ENCODE results near the gene ATR. TPM values are rescaled to one million over a fixed set of nuclear protein-coding genes. Genes with fewer than 3 reads are reported as not detected.
"Not testable (repeated sequence)": the region's sequence is repeated elsewhere in the genome, so short reads cannot be mapped to it uniquely, and the experiment has no call there.

ATR gene
- total RNA-seq, 4 donors from 2014 or later = 8.9 to 21.9 (median 10.0) TPM

GRCh38 chr3:142613491-142613890 is 35.0 kb upstream of the ATR start:
- ATAC-seq = no peak
- Histone ChIP-seq H3K36me3 (no peaks in the 10 kb centered on the region), H3K4me1 (no peaks in the 10 kb centered on the region), H3K9me3 (no peaks in the 10 kb centered on the region), H3K27me3 (no peaks in the 10 kb centered on the region), H3K27ac (no peak overlapping the region), H3K4me3 (no peak overlapping the region)
- no peak for DNase-seq
- TF ChIP-seq POLR2A (IDR thresholded peaks at IDR 0.05) = no peak
- TF ChIP-seq CTCF (IDR thresholded peaks at IDR 0.05 in 4 of 5, conservative IDR thresholded peaks at IDR 0.05 in 1 of 5) = no peak
- intact Hi-C loops (cut with DNase I; ENCODE audit: low total_unique reads) (no loop called here), in situ Hi-C loops (cut with MboI; ENCODE audit: low sequenced_read_pairs in 4 of 4) (no loop called here)

DNA sequence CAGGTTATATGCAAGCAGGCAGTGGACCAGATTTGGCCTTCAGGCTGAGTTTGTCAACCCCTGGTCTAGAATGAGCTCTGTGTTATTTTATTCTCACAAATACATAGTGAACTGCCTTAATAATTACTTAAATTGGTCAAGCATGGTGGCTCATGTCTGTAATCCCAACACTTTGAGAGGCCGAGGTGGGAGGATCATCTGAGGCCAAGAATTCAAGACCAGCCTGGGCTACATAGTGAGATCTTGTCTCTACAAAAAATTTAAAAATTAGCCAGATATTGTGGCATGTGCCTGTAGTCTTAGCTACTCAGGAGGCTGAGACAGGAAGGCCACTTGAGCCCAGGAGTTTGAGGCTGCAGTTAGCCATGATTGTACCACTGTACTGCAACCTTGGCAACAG is 32.7 kb upstream of the ATR start:
- no peak overlapping the region for H3K27ac ChIP-seq
- intact Hi-C loops (cut with DNase I; ENCODE audit: low total_unique reads) (no loop called here), in situ Hi-C loops (cut with MboI; ENCODE audit: low sequenced_read_pairs in 4 of 4) (no loop called here)
- no peak overlapping the region for H3K4me3 ChIP-seq
- no peaks in the 10 kb centered on the region for H3K4me1 ChIP-seq
- ATAC-seq (no peak), DNase-seq (no peak)
- no peaks in the 10 kb centered on the region for H3K36me3 ChIP-seq
- no peak for TF ChIP-seq POLR2A (IDR thresholded peaks at IDR 0.05)
- TF ChIP-seq CTCF (IDR thresholded peaks at IDR 0.05 in 4 of 5, conservative IDR thresholded peaks at IDR 0.05 in 1 of 5) = no peak
- no peaks in the 10 kb centered on the region for H3K27me3 ChIP-seq
- H3K9me3 ChIP-seq = no peaks in the 10 kb centered on the region

DNA sequence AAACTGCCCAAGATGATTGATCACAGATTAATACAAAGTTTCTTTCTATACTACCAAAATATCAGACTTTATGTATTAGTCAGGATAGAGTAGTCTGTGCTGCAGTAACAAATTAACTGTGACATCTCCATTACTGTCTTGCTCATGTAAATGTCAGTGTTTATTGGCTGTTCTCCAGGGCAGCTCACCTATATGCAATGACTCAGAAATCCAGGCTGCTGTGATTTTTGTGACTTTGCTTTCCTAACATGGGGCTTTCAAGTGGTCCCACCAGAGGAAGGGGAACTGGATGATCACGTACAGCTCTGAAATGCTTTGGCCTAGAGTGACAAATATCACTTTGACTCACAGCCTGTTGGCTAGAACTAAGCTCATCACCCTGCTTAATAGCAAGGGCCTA is 30.6 kb upstream of the ATR start:
- ATAC-seq (no peak), DNase-seq (no peak)
- intact Hi-C loops (cut with DNase I; ENCODE audit: low total_unique reads) = no loop called here
- Histone ChIP-seq H3K9me3 (no peaks in the 10 kb centered on the region), H3K27ac (no peak overlapping the region), H3K27me3 (no peaks in the 10 kb centered on the region), H3K36me3 (no peaks in the 10 kb centered on the region), H3K4me1 (no peaks in the 10 kb centered on the region), H3K4me3 (no peak overlapping the region)
- in situ Hi-C loops (cut with MboI; ENCODE audit: low sequenced_read_pairs in 4 of 4) = no loop called here
- TF ChIP-seq POLR2A (IDR thresholded peaks at IDR 0.05) (no peak), CTCF (IDR thresholded peaks at IDR 0.05 in 4 of 5, conservative IDR thresholded peaks at IDR 0.05 in 1 of 5) (no peak)

DNA sequence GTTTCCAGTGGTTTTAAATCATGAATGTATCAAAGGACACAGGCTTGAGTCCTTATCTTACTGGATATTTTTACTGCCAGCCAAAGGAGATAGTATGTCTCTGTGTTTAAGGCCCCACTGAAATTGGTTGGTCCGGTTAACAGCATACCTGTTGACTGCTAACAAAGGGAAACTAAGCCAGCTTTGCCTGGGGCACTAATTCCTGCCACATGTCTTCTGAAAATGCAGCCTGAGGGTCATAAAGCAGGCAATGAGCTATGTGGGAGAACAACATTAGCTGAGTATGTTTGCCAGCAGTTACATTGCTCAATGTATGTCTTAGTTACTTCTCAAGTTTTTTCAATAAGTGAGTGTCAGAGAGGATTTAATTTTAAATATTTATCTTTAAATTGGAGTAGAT is 30.1 kb upstream of the ATR start:
- Histone ChIP-seq H3K4me1 (no peaks in the 10 kb centered on the region), H3K27ac (no peak overlapping the region), H3K9me3 (no peaks in the 10 kb centered on the region), H3K4me3 (no peak overlapping the region), H3K27me3 (no peaks in the 10 kb centered on the region), H3K36me3 (no peaks in the 10 kb centered on the region)
- intact Hi-C loops (cut with DNase I; ENCODE audit: low total_unique reads) (no loop called here), in situ Hi-C loops (cut with MboI; ENCODE audit: low sequenced_read_pairs in 4 of 4) (no loop called here)
- DNase-seq (no peak), ATAC-seq (no peak)
- TF ChIP-seq POLR2A (IDR thresholded peaks at IDR 0.05) (no peak), CTCF (IDR thresholded peaks at IDR 0.05 in 4 of 5, conservative IDR thresholded peaks at IDR 0.05 in 1 of 5) (no peak)

DNA sequence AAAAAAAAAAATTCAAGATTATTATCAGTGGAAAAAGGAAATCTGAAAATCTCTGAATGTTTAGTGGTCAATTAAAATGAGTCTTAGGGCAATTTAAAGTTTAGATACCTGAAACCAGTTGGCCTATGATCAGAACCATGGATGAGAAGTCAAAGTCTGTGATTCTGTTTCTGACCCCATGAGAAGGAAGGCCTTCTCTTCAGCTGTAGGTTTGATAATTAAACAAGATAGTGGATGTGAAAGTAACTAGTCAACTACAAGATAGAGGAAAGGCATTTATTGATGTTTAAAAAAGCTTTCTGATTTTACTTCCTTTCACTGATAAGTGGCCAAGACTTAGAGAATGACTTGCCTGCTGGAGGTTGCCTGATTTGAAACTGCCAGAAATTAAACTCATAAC is 26.4 kb upstream of the ATR start:
- TF ChIP-seq POLR2A (IDR thresholded peaks at IDR 0.05) (no peak), CTCF (IDR thresholded peaks at IDR 0.05 in 4 of 5, conservative IDR thresholded peaks at IDR 0.05 in 1 of 5) (no peak)
- Histone ChIP-seq H3K4me3 (no peak overlapping the region), H3K36me3 (no peaks in the 10 kb centered on the region), H3K4me1 (no peaks in the 10 kb centered on the region), H3K27me3 (no peaks in the 10 kb centered on the region), H3K27ac (no peak overlapping the region), H3K9me3 (no peaks in the 10 kb centered on the region)
- intact Hi-C loops (cut with DNase I; ENCODE audit: low total_unique reads) = no loop called here
- DNase-seq = no peak
- in situ Hi-C loops (cut with MboI; ENCODE audit: low sequenced_read_pairs in 4 of 4) = no loop called here
- no peak for ATAC-seq

GRCh38 chr3:142603386-142603705 is 24.8 kb upstream of the ATR start:
- H3K4me1 ChIP-seq; DNase-seq; in situ Hi-C loops (cut with MboI; ENCODE audit: low sequenced_read_pairs in 4 of 4); H3K27me3 ChIP-seq; H3K27ac ChIP-seq; H3K36me3 ChIP-seq; H3K4me3 ChIP-seq; intact Hi-C loops (cut with DNase I; ENCODE audit: low total_unique reads); ATAC-seq; H3K9me3 ChIP-seq: not testable (repeated sequence)
